ENCODE data around the gene ELMOD3.
A peak's percentile ranks its signal among the peaks of the same experiment; 100 is the strongest.
"Not testable (repeated sequence)": the region's sequence is repeated elsewhere in the genome, so short reads cannot be mapped to it uniquely, and the experiment has no call there.

Gene ELMOD3

GRCh38 chr2:85347599-85347998, 7.0 kb upstream of the ELMOD3 start:
- H3K9me3 ChIP-seq (ENCODE audit: severe bottlenecking): no peaks in the 10 kb centered on the region
- peaks cover 31% of the 10 kb centered on the region for H3K36me3 ChIP-seq
- DNase-seq: no peak

DNA sequence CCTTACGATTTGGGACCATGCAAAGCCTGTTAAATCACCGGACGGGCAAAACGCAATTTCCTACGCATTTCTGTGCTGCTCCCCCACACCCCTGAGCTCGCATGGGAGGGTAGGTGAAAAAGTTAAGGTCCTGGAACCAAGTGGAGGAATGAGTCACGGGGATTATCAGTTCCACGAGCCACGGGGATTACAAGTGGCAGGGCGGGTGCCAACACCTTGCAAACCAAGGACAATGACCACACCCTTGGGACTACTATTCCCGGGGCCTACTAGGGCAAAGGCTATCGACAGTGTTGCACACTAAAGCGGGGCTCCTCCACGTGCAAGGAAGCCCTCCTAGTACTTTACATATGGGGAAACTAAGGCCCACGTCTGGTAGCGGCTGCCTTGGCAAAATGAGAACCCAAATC, 688 bp upstream of the ELMOD3 start:
- peak; percentile 16 for DNase-seq
- H3K36me3 ChIP-seq: peaks cover 38% of the 10 kb centered on the region
- peak overlapping the region; percentile 52 for H3K27ac ChIP-seq
- H3K4me3 ChIP-seq (ENCODE audit: low read depth, low read length): peak overlapping the region; percentile 93
- H3K9me3 ChIP-seq (ENCODE audit: severe bottlenecking): no peaks in the 10 kb centered on the region
- no peak for TF ChIP-seq CTCF (IDR thresholded peaks at IDR 0.05; ENCODE audit: low read depth, low read length)
- H3K27me3 ChIP-seq (ENCODE audit: insufficient read depth, low read depth, severe bottlenecking): no peaks in the 10 kb centered on the region

More at GRCh38 chr2:85347599-85347998, 7.0 kb upstream of the ELMOD3 start:
- Histone ChIP-seq H3K27me3 (ENCODE audit: insufficient read depth, low read depth, severe bottlenecking) (no peaks in the 10 kb centered on the region), H3K4me3 (ENCODE audit: low read depth, low read length) (no peak overlapping the region), H3K27ac (no peak overlapping the region)
- TF ChIP-seq CTCF (IDR thresholded peaks at IDR 0.05; ENCODE audit: low read depth, low read length): no peak

- no peak for DNase-seq
- peak overlapping the region; percentile 78; the same call in 1 of the 2 replicates for H3K27ac ChIP-seq
- peaks cover 31% of the 10 kb centered on the region for H3K36me3 ChIP-seq
- TF ChIP-seq CTCF (IDR thresholded peaks at IDR 0.05; ENCODE audit: low read depth, low read length): no peak
- H3K9me3 ChIP-seq (ENCODE audit: severe bottlenecking): no peaks in the 10 kb centered on the region
- H3K4me3 ChIP-seq (ENCODE audit: low read depth, low read length): peak overlapping the region; percentile 93
- no peaks in the 10 kb centered on the region for H3K27me3 ChIP-seq (ENCODE audit: insufficient read depth, low read depth, severe bottlenecking)
Observed at GRCh38 chr2:85355073-85355410, 473 bp downstream of the ELMOD3 start.

- no peak for DNase-seq
- Histone ChIP-seq H3K27me3 (ENCODE audit: insufficient read depth, low read depth, severe bottlenecking) (no peaks in the 10 kb centered on the region), H3K36me3 (peaks cover 29% of the 10 kb centered on the region), H3K27ac (no peak overlapping the region), H3K4me3 (ENCODE audit: low read depth, low read length) (peak overlapping the region; percentile 93), H3K9me3 (ENCODE audit: severe bottlenecking) (no peaks in the 10 kb centered on the region)
- TF ChIP-seq CTCF (IDR thresholded peaks at IDR 0.05; ENCODE audit: low read depth, low read length): no peak
Observed at GRCh38 chr2:85355521-85355920, 952 bp downstream of the ELMOD3 start.

DNA sequence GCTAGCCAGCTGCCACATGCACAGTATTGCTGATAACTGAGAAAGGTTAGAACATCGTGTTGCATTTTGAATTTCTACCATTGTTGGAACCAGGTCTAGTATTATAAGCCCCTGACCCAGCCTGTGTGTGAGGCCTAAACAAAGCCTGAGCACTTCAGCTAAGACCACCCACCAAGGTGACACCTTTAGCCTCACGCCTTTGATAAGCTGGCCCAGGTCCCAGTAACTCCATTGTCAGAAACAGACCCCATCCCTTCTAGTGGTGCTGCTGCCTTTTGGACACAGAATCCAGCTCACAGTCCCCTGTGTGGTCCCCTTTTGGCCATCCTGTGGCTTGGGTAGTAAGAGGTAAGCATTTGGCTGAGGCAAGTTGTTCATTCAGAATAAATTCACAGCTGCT, 1.6 kb downstream of the ELMOD3 start:
- Histone ChIP-seq H3K27me3 (ENCODE audit: insufficient read depth, low read depth, severe bottlenecking) (no peaks in the 10 kb centered on the region), H3K36me3 (peaks cover 26% of the 10 kb centered on the region), H3K4me3 (ENCODE audit: low read depth, low read length) (no peak overlapping the region), H3K9me3 (ENCODE audit: severe bottlenecking) (no peaks in the 10 kb centered on the region), H3K27ac (no peak overlapping the region)
- no peak for DNase-seq
- no peak for TF ChIP-seq CTCF (IDR thresholded peaks at IDR 0.05; ENCODE audit: low read depth, low read length)

- TF ChIP-seq CTCF (IDR thresholded peaks at IDR 0.05; ENCODE audit: low read depth, low read length): no peak
- Histone ChIP-seq H3K27me3 (ENCODE audit: insufficient read depth, low read depth, severe bottlenecking) (no peaks in the 10 kb centered on the region), H3K27ac (no peak overlapping the region), H3K4me3 (ENCODE audit: low read depth, low read length) (no peak overlapping the region), H3K9me3 (ENCODE audit: severe bottlenecking) (no peaks in the 10 kb centered on the region), H3K36me3 (peaks cover 33% of the 10 kb centered on the region)
- no peak for DNase-seq
Observed at GRCh38 chr2:85357736-85358135, 3.2 kb downstream of the ELMOD3 start.

GRCh38 chr2:85362653-85363387, 8.3 kb downstream of the ELMOD3 start:
- H3K27me3 ChIP-seq (ENCODE audit: insufficient read depth, low read depth, severe bottlenecking); H3K4me3 ChIP-seq (ENCODE audit: low read depth, low read length); H3K27ac ChIP-seq; H3K9me3 ChIP-seq (ENCODE audit: severe bottlenecking); DNase-seq: not testable (repeated sequence)
- H3K36me3 ChIP-seq: peaks cover 16% of the 10 kb centered on the region

All from WERI-Rb-1 (cell line).